Activated T-cell treated with anti-CD3 and anti-CD28 coated beads, Interleukin-2, amount 50 U/mL, for 24 hours (primary cell): ENCODE results near the gene SLC17A2.

Experiments
- DNase-seq: peaks from one replicate; pipeline ENCODE4 v3.0.0-alpha.2; 2020
- H3K27ac Mint-ChIP-seq: 2 replicates; pipeline ENCODE4 v1.8.0; 2020; ENCODE audit warnings: mild to moderate bottlenecking, mixed read lengths
- H3K27me3 Mint-ChIP-seq: 2 replicates; pipeline ENCODE4 v1.8.0; 2020; ENCODE audit warnings: mixed read lengths
- H3K36me3 Mint-ChIP-seq: 2 replicates; pipeline ENCODE4 v1.8.0; 2020; ENCODE audit warnings: low read depth, mixed read lengths
- H3K4me1 Mint-ChIP-seq: 2 replicates; pipeline ENCODE4 v1.8.0; 2020; ENCODE audit warnings: low read depth, mixed read lengths
- H3K4me3 Mint-ChIP-seq: 2 replicates; pipeline ENCODE4 v1.8.0; 2020; ENCODE audit warnings: mild to moderate bottlenecking, moderate library complexity, mixed read lengths
- H3K9me3 Mint-ChIP-seq: 2 replicates; pipeline ENCODE4 v1.8.0; 2020; ENCODE audit warnings: mixed read lengths

Gene SLC17A2

GRCh38 chr6:25893778-25894177, 36.7 kb downstream of the SLC17A2 start:
- Mint-ChIP-seq H3K9me3 (no peaks in the 10 kb centered on the region), H3K4me1 (no peaks in the 10 kb centered on the region), H3K36me3 (no peaks in the 10 kb centered on the region), H3K27me3 (peaks cover 15% of the 10 kb centered on the region), H3K27ac (no peak overlapping the region), H3K4me3 (no peak overlapping the region)
- DNase-seq = no peak

- no peaks in the 10 kb centered on the region for H3K4me1 Mint-ChIP-seq
- H3K36me3 Mint-ChIP-seq = no peaks in the 10 kb centered on the region
- H3K27ac Mint-ChIP-seq = no peak overlapping the region
- H3K4me3 Mint-ChIP-seq = no peak overlapping the region
- peaks cover 15% of the 10 kb centered on the region for H3K27me3 Mint-ChIP-seq
- H3K9me3 Mint-ChIP-seq = no peaks in the 10 kb centered on the region
- no peak for DNase-seq
These were observed 37.6 kb downstream of the SLC17A2 start for GRCh38 chr6:25892877-25893276.

- H3K4me3 Mint-ChIP-seq = no peak overlapping the region
- no peak for DNase-seq
These were observed 40.3 kb downstream of the SLC17A2 start for GRCh38 chr6:25889877-25890853.

GRCh38 chr6:25888626-25889025, 41.9 kb downstream of the SLC17A2 start:
- no peak overlapping the region for H3K27ac Mint-ChIP-seq
- DNase-seq = no peak
- no peaks in the 10 kb centered on the region for H3K9me3 Mint-ChIP-seq
- no peaks in the 10 kb centered on the region for H3K4me1 Mint-ChIP-seq
- H3K4me3 Mint-ChIP-seq = no peak overlapping the region
- peaks cover 12% of the 10 kb centered on the region for H3K27me3 Mint-ChIP-seq
- no peaks in the 10 kb centered on the region for H3K36me3 Mint-ChIP-seq

More at GRCh38 chr6:25889877-25890853, 40.3 kb downstream of the SLC17A2 start:
- no peaks in the 10 kb centered on the region for H3K4me1 Mint-ChIP-seq
- no peaks in the 10 kb centered on the region for H3K36me3 Mint-ChIP-seq
- no peaks in the 10 kb centered on the region for H3K9me3 Mint-ChIP-seq
- no peak overlapping the region for H3K27ac Mint-ChIP-seq
- peaks cover 18% of the 10 kb centered on the region for H3K27me3 Mint-ChIP-seq

DNA sequence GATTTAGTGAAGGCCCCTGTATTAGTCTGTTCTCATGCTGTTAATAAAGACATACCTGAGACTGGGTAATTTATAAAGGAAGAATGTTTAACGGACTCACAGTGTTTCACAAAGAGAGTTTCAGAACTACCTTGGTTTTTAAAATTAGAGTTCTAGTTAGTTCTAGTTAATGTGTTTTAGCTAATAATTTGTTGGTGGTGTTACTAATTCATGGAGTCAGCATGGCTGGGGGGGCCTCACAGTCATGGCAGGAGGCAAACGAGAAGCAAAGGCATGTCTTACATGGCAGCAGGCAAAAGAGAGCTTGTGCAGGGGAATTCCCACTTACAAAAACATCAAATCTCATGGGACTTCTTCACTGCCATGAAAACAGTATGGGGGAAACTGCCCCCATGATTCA, 44.4 kb downstream of the SLC17A2 start:
- H3K27me3 Mint-ChIP-seq = peaks cover 18% of the 10 kb centered on the region
- H3K36me3 Mint-ChIP-seq = no peaks in the 10 kb centered on the region
- no peak for DNase-seq
- H3K4me3 Mint-ChIP-seq = no peak overlapping the region
- no peaks in the 10 kb centered on the region for H3K9me3 Mint-ChIP-seq
- H3K27ac Mint-ChIP-seq = no peak overlapping the region
- peaks cover 10% of the 10 kb centered on the region for H3K4me1 Mint-ChIP-seq

DNA sequence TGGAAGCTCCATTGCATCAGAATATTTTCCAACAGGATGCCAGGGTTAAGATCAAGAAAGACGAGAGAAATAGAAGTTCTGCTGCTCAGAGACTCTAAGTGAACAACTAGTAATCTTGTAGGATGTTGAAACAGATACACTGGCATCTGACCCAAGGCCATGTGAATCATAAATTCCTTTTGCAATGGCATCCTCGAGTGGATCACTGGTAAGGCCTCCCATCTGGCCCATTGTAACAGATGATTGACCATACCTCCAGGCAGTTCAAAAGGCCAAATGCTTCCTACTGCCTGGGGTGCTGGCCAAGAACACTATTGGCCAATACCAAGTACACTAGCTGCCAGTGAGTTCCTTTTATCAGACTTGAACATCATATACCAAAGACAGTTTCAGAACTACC, 46.5 kb downstream of the SLC17A2 start:
- Mint-ChIP-seq H3K27me3 (peaks cover 9% of the 10 kb centered on the region), H3K9me3 (no peaks in the 10 kb centered on the region), H3K4me3 (no peak overlapping the region), H3K27ac (no peak overlapping the region), H3K36me3 (no peaks in the 10 kb centered on the region), H3K4me1 (peaks cover 10% of the 10 kb centered on the region)
- DNase-seq = no peak

DNA sequence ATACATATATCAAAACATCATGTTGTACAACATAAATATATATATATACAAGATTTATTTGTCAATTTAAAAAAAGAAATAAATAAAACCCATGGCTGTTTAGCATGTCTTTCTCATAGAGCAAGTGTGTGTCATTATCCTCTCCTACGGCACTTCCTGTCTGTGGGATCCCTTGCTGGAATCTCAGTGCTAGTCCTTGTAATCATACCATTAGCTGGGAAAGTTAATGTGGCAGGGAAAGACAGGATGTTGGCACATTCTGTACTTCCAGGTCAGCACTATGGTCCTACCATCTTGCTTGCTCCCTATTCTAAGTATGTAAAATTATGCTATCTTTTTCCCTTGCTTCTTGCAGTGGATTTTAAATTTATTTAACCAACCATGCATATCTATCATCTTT, 47.0 kb downstream of the SLC17A2 start:
- Mint-ChIP-seq H3K36me3 (no peaks in the 10 kb centered on the region), H3K4me3 (no peak overlapping the region), H3K27me3 (peaks cover 13% of the 10 kb centered on the region), H3K9me3 (no peaks in the 10 kb centered on the region), H3K27ac (no peak overlapping the region), H3K4me1 (peaks cover 10% of the 10 kb centered on the region)
- DNase-seq = no peak

DNA sequence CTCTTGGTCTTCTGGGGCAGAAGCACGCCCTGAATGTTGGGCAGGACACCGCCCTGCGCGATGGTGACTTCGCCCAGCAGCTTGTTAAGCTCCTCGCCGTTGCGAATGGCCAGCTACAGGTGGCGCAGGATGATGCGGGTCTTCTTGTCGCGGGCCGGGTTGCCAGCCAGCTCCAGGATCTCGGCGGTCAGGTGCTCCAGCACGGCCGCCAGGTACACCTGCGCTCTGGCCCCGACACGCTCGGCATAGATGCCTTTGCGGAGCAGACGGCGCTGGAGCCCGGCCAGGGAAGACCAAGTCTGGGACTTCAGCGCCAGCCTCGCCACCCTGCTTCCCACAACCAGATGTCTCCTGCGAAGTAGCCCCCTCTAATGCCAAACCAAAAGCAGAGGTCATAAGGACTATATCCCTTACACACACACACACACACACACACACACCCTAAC, 48.4 kb downstream of the SLC17A2 start:
- Mint-ChIP-seq H3K4me1 (peaks cover 10% of the 10 kb centered on the region), H3K9me3 (no peaks in the 10 kb centered on the region), H3K27me3 (peaks cover 15% of the 10 kb centered on the region), H3K4me3 (peak overlapping the region; percentile 80), H3K36me3 (no peaks in the 10 kb centered on the region), H3K27ac (peak overlapping the region; percentile 24)
- DNase-seq = peak; percentile 68

DNA sequence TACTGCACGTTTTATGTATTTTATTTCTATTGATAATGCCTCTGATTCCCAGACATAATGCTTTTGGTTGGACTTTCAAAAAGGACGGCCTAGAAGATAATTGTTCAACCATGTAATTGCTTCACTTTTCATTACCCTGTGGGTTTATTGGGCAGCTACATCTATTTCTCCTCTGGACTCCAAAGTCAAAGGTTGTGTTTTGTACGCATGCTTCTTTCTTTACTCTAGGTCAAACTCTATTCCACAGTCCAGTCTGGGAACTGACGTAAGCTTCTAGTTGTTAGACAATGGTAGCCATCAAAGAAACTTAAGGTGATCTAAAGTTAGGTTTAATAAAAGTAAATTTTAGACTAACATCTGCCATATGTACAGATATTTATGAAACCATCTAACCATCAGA, 49.9 kb downstream of the SLC17A2 start:
- peaks cover 12% of the 10 kb centered on the region for H3K27me3 Mint-ChIP-seq
- H3K27ac Mint-ChIP-seq = no peak overlapping the region
- no peak for DNase-seq
- no peaks in the 10 kb centered on the region for H3K9me3 Mint-ChIP-seq
- H3K36me3 Mint-ChIP-seq = no peaks in the 10 kb centered on the region
- H3K4me3 Mint-ChIP-seq = no peak overlapping the region
- H3K4me1 Mint-ChIP-seq = peaks cover 10% of the 10 kb centered on the region

GRCh38 chr6:25878721-25879322, 51.7 kb downstream of the SLC17A2 start:
- H3K4me3 Mint-ChIP-seq = no peak overlapping the region
- no peaks in the 10 kb centered on the region for H3K36me3 Mint-ChIP-seq
- no peaks in the 10 kb centered on the region for H3K9me3 Mint-ChIP-seq
- peaks cover 20% of the 10 kb centered on the region for H3K4me1 Mint-ChIP-seq
- no peak for DNase-seq
- peaks cover 12% of the 10 kb centered on the region for H3K27me3 Mint-ChIP-seq
- no peak overlapping the region for H3K27ac Mint-ChIP-seq

DNA sequence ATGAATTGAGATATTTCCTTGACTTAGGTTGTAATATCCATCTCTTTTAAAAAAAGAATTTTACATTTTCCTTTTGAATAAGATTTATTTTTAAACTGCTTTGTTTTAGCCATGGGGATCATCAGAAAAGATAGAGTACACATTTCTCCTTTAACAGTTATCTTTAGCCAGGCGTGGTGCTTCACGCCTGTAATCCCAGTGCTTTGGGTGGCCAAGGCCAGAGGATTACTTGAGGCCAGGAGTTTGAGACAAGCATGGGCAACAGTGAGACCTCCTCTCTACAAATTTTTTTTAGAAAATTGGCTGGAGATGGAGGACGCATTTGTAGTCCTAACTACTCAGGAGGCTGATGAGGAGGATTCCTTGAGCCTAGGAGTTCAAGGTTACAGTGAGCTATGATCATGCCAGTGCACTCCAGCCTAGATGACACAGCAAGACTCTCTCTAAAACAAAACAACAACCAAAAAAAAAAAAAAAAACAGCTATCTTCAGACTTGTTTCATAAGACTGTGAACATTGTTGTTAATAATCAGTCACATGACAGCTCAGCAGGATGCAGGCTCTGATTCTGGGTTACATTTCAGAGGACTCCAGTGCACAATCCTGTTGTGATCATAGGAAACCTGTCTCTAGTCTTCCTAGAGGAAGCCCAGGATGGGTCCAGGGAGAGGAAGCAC, 54.4 kb downstream of the SLC17A2 start:
- no peaks in the 10 kb centered on the region for H3K9me3 Mint-ChIP-seq
- H3K27me3 Mint-ChIP-seq = peaks cover 6% of the 10 kb centered on the region
- H3K4me3 Mint-ChIP-seq = no peak overlapping the region
- H3K4me1 Mint-ChIP-seq = peaks cover 19% of the 10 kb centered on the region
- H3K36me3 Mint-ChIP-seq = no peaks in the 10 kb centered on the region
- H3K27ac Mint-ChIP-seq = no peak overlapping the region
- no peak for DNase-seq

DNA sequence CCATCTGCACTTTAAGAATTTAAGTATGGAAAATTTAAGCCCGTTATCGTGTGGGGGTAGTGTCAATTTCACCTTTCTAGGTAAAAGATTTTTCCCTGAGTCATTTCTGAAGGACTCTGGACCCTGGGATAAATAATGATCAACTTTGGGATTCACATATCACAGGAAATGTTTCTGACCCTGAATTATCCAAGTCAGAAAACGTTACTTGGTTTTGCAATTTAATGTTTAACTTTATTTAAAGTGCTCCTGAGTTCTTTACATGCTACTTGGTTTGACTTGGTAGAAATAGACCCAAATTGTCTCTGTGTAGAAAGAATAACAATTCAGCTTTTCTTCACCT, 55.0 kb downstream of the SLC17A2 start:
- Mint-ChIP-seq H3K36me3 (no peaks in the 10 kb centered on the region), H3K4me3 (no peak overlapping the region), H3K27me3 (peaks cover 6% of the 10 kb centered on the region), H3K27ac (no peak overlapping the region), H3K4me1 (peaks cover 19% of the 10 kb centered on the region), H3K9me3 (no peaks in the 10 kb centered on the region)
- DNase-seq = no peak

- Mint-ChIP-seq H3K27ac (no peak overlapping the region), H3K36me3 (no peaks in the 10 kb centered on the region), H3K4me1 (peaks cover 19% of the 10 kb centered on the region), H3K4me3 (no peak overlapping the region), H3K27me3 (peaks cover 6% of the 10 kb centered on the region), H3K9me3 (no peaks in the 10 kb centered on the region)
- DNase-seq = no peak
These were observed 55.5 kb downstream of the SLC17A2 start for GRCh38 chr6:25874822-25875562.

DNA sequence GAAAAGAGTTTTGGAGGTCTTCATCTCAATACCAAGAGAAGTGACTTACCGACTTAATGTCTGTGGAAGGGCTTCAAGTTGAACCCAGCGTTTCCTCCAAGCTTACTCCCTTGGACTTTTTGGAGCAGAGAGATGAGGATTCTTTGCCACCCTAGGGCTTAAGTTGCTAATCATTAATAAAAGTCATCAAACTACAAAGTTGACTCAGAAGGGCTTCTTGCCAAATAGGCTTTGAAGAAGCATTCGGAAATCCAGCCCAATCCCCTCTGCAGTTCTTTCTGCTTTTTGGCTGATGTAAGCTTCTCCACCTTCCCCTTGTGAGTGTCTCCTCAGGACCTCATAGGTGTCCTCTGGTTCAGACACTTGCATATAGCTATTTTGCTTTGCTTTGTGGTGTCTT, 56.4 kb downstream of the SLC17A2 start, which contains the start of gene SLC17A3:
TSS of gene SLC17A3 (minus strand) at position 126 of the 400 bp plus-strand sequence. CDS start 5,856 bp downstream, outside the sequence.
- Mint-ChIP-seq H3K9me3 (no peaks in the 10 kb centered on the region), H3K4me3 (no peak within 1 kb of the TSS), H3K4me1 (peaks cover 19% of the 10 kb centered on the region), H3K27me3 (peaks cover 6% of the 10 kb centered on the region), H3K36me3 (no peaks in the 10 kb centered on the region), H3K27ac (no peak within 1 kb of the TSS)
- no peak for DNase-seq
